HG02943 (cell line): Measurements from ENCODE around the gene NKAIN1.
"Not testable (repeated sequence)": the region's sequence is repeated elsewhere in the genome, so short reads cannot be mapped to it uniquely, and the experiment has no call there.

ENCODE experiments used
- ATAC-seq: cut with Tn5 transposase; IDR thresholded peaks from one replicate; pipeline ENCODE4 v1.9.1; 2021; ENCODE audit warnings: mild to moderate bottlenecking, low read depth, moderate library complexity; ENCODE audit not compliant: unreplicated experiment

Gene NKAIN1

GRCh38 chr1:31159323-31159722 lies 80.4 kb downstream of the NKAIN1 start:
- ATAC-seq, result no peak

DNA sequence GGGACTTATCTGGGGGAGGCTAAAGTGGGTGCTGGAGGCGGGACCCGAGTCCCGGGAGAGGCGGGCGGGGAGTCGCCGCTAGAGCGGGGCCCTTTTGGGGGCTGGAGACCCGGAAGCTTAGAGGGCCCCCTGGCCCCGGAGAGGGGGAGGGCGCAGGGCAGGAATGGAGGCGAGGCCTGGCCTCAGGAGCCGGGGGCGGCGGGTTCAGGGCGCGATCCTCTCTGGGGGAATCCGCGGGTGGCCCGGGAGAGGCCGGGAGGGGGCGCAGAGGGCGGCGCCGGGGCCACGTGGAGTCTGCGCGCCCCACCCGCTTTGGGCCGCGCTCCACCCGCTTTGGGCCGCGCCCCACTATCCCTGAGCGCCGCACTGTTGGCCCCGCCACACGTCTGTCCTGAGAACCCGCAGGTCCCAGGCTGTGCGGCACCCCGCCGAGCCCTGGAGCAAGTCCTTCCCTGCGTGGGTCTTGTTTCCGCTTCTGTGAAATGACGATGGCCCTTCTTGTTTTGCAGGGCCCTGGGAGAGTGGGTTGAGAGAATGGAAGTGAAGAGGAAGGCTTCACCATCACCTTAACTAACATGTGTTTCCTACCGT lies 84.4 kb downstream of the NKAIN1 start:
- no peak for ATAC-seq

DNA sequence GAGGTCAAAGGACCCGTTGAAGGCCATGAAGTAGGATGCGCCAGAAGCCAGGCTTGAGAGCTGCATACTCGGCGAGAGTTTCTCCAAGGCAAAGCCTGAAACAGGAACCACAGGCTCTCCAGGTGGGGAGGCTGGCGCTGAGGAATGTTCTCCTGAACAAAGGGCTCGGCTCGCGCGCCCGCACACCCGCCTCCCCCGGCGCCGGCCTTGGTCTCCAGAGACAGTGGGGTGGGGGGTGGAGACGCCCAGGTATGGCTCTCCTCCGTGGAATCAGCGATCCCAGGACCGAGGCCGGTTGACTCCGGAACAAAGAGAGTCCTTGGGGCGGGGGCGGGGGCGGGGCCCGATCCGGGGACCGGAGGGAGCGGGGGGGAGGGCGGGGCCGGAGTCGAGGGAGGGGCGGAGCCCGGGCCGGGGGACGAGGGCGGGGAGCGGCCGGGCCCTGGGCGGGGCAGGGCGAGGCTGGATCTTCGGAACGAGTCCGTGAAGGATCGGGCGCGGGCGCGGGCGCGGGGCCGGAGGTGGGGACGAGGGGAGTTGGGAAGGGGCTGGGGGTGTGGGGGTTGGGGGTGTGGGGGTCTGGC lies 85.0 kb downstream of the NKAIN1 start:
- ATAC-seq, result no peak

GRCh38 chr1:31154000-31154631 lies 85.6 kb downstream of the NKAIN1 start:
- ATAC-seq, result no peak

DNA sequence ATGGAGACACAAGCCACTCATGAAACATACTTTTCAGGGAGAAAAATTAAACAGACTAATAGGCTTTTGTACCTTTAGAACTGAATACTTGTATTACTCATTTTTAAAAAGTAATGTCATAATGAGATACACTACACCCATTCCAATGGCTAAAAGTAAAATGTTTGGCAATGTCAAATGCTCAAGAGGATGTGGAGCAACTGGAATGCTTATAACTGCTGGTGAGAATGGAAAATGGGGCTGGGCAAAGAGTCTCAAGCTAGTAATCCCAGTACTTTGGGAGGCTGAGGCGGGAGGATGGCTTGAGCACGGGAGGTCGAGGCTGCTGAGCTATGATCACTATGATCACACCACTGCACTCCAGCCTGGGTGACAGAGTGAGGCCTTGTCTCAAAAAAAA lies 86.3 kb downstream of the NKAIN1 start:
- no peak for ATAC-seq

- no peak for ATAC-seq
Observed at GRCh38 chr1:31152181-31152795, 87.4 kb downstream of the NKAIN1 start.

DNA sequence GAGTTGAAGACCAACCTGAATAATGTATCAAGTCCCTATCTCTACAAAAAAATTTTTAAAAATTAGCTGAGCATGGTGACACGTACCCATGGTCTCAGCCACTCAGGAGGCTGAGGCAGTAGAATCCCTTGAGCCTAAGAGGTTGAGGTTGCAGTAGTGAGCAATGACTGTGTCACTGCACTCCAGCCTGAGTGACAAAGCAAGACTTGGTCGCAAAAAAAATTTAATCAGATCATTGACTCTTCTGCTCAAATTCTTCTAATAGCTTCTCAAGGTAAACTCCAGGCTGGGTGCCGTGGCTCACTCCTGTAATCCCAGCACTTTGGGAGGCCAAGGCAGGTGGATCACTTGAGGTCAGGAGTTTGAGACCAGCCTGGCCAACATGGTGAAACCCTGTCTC lies 88.3 kb downstream of the NKAIN1 start:
- no peak for ATAC-seq

DNA sequence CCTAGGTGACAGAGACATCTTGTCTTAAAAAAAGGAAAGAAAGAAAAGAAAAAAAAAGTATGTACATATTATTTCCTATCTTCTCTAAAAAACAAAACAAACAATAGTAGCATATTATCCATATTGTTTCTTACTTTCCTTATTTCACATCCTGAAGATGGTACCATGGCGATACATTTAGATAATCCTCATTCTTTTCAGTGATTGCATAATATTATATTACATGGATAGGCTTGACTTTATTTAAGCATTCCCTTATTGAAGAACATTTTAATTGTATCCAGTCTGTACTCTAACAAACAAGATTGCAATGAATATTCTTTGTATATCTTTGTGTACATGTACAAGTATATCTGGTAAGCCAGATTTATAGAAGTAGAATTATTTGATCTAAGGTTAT lies 91.3 kb downstream of the NKAIN1 start:
- no peak for ATAC-seq

DNA sequence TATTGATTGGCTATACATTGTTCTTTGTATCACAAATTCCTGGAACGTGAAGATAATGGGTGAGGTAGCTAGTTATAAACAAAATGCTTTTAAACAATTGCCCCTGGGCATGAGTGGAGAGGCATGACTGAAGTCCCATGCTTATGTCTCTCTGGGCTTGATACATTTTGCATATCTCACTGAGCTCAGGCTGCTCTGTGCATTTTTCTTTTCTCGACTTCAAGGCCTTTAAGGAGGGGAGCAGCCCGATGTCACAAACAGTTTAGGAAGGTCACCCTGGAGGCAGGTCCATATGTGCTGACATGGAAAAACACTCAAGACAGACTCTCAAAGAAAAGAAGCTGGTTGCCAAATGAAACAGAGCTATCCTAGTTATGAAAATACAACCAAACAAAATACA lies 94.0 kb downstream of the NKAIN1 start:
- ATAC-seq, result no peak

DNA sequence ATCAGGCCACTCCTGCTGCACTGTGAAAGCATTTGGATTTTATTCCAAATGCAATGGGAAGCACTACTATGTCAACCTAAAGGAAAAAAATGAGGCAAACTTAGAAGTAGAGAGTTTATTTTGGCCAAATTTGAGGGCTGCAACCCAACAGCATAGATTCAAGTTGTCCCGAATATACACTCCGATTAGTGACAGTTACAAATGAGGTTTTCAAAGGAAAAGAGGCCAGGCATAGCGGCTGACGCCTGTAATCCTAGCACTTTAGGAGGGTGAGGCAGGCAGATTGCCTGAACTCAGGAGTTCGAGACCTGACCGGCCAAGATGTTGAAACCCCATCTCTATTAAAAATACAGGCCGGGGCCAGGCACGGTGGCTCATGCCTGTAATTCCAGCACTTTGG lies 95.2 kb downstream of the NKAIN1 start:
- ATAC-seq, result no peak

DNA sequence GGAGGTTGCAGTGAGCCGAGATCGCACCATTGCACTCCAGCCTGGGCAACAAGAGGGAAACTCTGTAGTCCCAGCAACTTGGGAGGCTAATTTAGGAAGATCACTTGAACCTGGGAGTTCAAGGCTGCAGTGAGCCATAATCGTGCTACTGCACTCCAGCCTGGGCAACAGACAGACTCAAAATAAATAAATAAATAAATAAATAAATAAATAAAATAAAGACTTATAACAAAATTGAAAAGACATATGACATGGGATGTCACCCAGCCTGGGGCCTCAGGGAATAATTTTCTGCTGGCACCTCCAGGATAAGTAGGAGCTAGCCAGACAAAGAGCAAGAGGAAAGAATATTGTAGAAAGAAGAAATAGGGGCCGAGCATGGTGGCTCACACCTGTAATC lies 96.2 kb downstream of the NKAIN1 start:
- ATAC-seq, result no peak

GRCh38 chr1:31142406-31142805 lies 97.3 kb downstream of the NKAIN1 start:
- ATAC-seq, result no peak

DNA sequence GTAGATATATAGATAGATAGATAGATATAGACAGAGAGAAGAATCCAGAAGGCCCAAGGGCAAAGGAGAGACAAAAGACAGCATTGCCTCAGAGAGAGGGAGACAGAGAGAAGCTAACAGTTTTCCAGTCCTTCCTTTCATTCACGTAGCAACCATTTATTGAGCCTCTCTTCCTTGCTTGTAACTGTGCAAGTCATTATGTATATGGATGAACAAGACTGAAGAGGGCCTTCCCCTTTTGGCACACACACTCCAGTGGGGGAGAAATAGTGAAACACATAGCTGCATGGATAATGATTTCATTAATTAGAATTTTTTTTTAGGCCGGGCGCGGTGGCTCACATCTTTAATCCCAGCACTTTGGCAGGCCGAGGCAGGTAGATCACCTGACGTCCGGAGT lies 99.4 kb downstream of the NKAIN1 start:
- ATAC-seq, result no peak

- not testable (repeated sequence) for ATAC-seq
Observed at GRCh38 chr1:31138797-31139521, 100.7 kb downstream of the NKAIN1 start.

GRCh38 chr1:31137873-31138272 lies 101.8 kb downstream of the NKAIN1 start:
- not testable (repeated sequence) for ATAC-seq

- no peak for ATAC-seq
Observed at GRCh38 chr1:31135973-31136600, 103.6 kb downstream of the NKAIN1 start.

DNA sequence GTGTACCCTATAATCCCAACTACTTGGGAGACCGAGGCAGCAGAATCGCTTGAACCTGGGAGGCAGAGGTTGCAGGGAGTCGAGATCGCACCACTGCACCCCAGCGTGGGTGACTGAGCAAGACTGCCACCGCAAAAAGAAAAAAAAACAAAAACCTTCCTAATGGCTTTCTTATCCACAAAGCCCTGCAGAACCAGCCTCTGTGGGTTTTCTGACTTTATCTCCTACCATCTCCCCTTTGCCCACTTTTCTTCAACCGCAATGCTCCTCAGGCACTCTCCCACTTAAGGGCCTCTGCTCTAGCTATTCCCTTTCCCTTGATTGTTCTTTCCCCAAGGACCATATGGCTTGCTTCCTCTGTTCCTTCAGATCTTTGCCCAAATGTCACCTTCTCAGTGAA lies 106.3 kb downstream of the NKAIN1 start:
- ATAC-seq, result no peak
